ENCODE measurements around the gene DIS3L2. TPM values are rescaled to one million over a fixed set of nuclear protein-coding genes. Genes with fewer than 3 reads are reported as not detected.

Gene DIS3L2
- total RNA-seq, 1 experiment from 2014 or later, result 33.1 TPM

- in situ Hi-C loops (cut with HindIII; ENCODE audit: low sequenced_read_pairs), result no loop called here
- peak; percentile 12 for DNase-seq (ENCODE audit: low spot score)
Measured at GRCh38 chr2:231926761-231927565, 34.5 kb upstream of the DIS3L2 start.

GRCh38 chr2:231927566-231927890, 34.0 kb upstream of the DIS3L2 start:
- in situ Hi-C loops (cut with HindIII; ENCODE audit: low sequenced_read_pairs), result no loop called here
- no peak for DNase-seq (ENCODE audit: low spot score)

- in situ Hi-C loops (cut with HindIII; ENCODE audit: low sequenced_read_pairs), result no loop called here
Measured at GRCh38 chr2:231928481-231928880, 33.0 kb upstream of the DIS3L2 start.

GRCh38 chr2:231928901-231929725, 32.4 kb upstream of the DIS3L2 start:
- in situ Hi-C loops (cut with HindIII; ENCODE audit: low sequenced_read_pairs), result no loop called here
- DNase-seq (ENCODE audit: low spot score), result no peak

More at GRCh38 chr2:231928481-231928880, 33.0 kb upstream of the DIS3L2 start:
- no peak for DNase-seq (ENCODE audit: low spot score)

GRCh38 chr2:231929961-231930592, 31.4 kb upstream of the DIS3L2 start:
- DNase-seq (ENCODE audit: low spot score), result no peak
- in situ Hi-C loops (cut with HindIII; ENCODE audit: low sequenced_read_pairs), result no loop called here

GRCh38 chr2:231930593-231931281, 30.8 kb upstream of the DIS3L2 start:
- no peak for DNase-seq (ENCODE audit: low spot score)
- in situ Hi-C loops (cut with HindIII; ENCODE audit: low sequenced_read_pairs), result no loop called here

GRCh38 chr2:231931481-231931915, 30.0 kb upstream of the DIS3L2 start:
- in situ Hi-C loops (cut with HindIII; ENCODE audit: low sequenced_read_pairs), result no loop called here
- DNase-seq (ENCODE audit: low spot score), result no peak

- in situ Hi-C loops (cut with HindIII; ENCODE audit: low sequenced_read_pairs), result no loop called here
- no peak for DNase-seq (ENCODE audit: low spot score)
Measured at GRCh38 chr2:231932711-231932970, 28.9 kb upstream of the DIS3L2 start.

- in situ Hi-C loops (cut with HindIII; ENCODE audit: low sequenced_read_pairs), result no loop called here
- no peak for DNase-seq (ENCODE audit: low spot score)
Measured at GRCh38 chr2:231932985-231933915, 28.3 kb upstream of the DIS3L2 start.

GRCh38 chr2:231933916-231934401, 27.6 kb upstream of the DIS3L2 start:
- DNase-seq (ENCODE audit: low spot score), result no peak
- in situ Hi-C loops (cut with HindIII; ENCODE audit: low sequenced_read_pairs), result no loop called here

GRCh38 chr2:231934441-231935206, 26.9 kb upstream of the DIS3L2 start:
- no peak for DNase-seq (ENCODE audit: low spot score)
- in situ Hi-C loops (cut with HindIII; ENCODE audit: low sequenced_read_pairs), result no loop called here

GRCh38 chr2:231935207-231935524, 26.3 kb upstream of the DIS3L2 start:
- in situ Hi-C loops (cut with HindIII; ENCODE audit: low sequenced_read_pairs), result no loop called here
- no peak for DNase-seq (ENCODE audit: low spot score)

- in situ Hi-C loops (cut with HindIII; ENCODE audit: low sequenced_read_pairs), result no loop called here
Measured at GRCh38 chr2:231935815-231936214, 25.7 kb upstream of the DIS3L2 start.

GRCh38 chr2:231936491-231936890, 25.0 kb upstream of the DIS3L2 start:
- DNase-seq (ENCODE audit: low spot score), result no peak
- in situ Hi-C loops (cut with HindIII; ENCODE audit: low sequenced_read_pairs), result no loop called here

More at GRCh38 chr2:231935815-231936214, 25.7 kb upstream of the DIS3L2 start:
- no peak for DNase-seq (ENCODE audit: low spot score)

GRCh38 chr2:231937057-231937456, 24.5 kb upstream of the DIS3L2 start:
- no peak for DNase-seq (ENCODE audit: low spot score)
- in situ Hi-C loops (cut with HindIII; ENCODE audit: low sequenced_read_pairs), result no loop called here

GRCh38 chr2:231939022-231939421, 22.5 kb upstream of the DIS3L2 start:
- in situ Hi-C loops (cut with HindIII; ENCODE audit: low sequenced_read_pairs), result no loop called here
- no peak for DNase-seq (ENCODE audit: low spot score)

GRCh38 chr2:231940795-231941194, 20.7 kb upstream of the DIS3L2 start:
- in situ Hi-C loops (cut with HindIII; ENCODE audit: low sequenced_read_pairs), result no loop called here
- no peak for DNase-seq (ENCODE audit: low spot score)

GRCh38 chr2:231941673-231942072, 19.8 kb upstream of the DIS3L2 start:
- in situ Hi-C loops (cut with HindIII; ENCODE audit: low sequenced_read_pairs), result no loop called here
- no peak for DNase-seq (ENCODE audit: low spot score)

Measured in G401 (cell line).